DMS153 treated with DMSO at 0.1 percent for 48 hours (cell line): ENCODE results near the gene NMT1.
"Not testable (repeated sequence)": the region's sequence is repeated elsewhere in the genome, so short reads cannot be mapped to it uniquely, and the experiment has no call there.

Experiments
- DNase-seq: peaks from one replicate; lab custom pipeline; 2025; ENCODE audit not compliant: unreplicated experiment; lab: John Stamatoyannopoulos, UW

Gene NMT1

GRCh38 chr17:45117848-45118646 is 56.9 kb downstream of the NMT1 start:
- DNase-seq = no peak

DNA sequence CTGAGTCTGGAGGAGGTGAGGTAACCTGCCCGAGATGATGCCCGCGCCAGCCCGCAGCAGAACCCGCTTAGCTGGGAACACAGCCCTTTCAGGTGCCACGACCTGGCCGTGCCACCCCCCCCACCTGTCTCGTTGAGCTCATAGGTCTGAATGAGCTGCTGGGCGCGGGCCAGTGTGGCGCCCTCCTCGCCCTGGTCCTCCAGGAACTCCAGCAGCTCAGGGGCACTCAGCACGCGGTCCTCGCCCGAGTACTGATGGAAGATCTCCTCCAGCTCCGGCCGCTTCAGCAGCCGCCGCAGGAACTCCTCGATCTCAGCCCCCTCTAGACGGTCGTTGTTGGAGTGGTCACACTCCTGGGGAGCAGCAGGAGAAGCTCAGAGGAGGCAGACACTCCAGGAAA is 57.6 kb downstream of the NMT1 start:
- no peak for DNase-seq

- no peak for DNase-seq
Measured at GRCh38 chr17:45119964-45120363, 58.8 kb downstream of the NMT1 start.

DNA sequence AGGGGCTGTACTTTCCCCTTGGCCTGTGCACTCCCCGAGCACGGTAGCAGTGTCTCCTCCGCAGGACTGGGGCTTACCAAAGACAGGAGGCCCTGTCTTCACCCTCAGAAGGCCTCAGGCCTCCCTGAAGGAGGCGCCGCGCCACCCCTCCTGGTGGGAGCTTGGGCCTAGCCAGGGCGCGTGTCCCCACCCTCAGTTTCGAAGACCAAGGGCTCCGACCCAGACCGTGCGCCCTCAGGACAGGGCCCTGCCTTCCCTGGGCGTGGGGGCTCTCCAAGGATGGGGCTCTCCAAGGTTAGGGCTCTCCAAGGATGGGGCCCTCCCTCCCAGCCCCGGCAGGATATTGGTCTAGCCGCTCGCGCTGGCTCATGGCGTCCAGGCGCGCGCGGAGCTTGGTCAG is 59.4 kb downstream of the NMT1 start:
- DNase-seq = no peak

DNA sequence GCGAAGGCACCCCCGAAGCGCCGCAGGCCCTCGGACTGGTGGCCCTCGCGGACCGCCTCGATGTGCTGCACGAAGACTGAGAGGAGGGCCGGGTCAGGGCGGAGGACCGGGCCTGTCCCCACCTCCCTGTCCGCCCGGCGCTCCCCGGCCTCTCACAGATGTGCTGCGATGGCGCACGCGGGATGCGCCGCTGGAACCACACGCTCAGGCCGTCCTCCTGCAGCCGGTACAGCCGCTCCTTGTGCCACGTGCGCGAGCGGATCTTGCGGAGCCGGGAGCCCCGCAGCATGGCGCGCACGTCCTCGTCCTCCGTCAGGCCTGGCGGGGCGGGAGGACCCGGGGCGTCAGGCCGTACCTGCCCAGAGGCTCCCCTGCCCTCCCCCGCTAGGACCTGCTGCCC is 59.9 kb downstream of the NMT1 start:
- no peak for DNase-seq

- no peak for DNase-seq
Measured at GRCh38 chr17:45123076-45123770, 62.1 kb downstream of the NMT1 start.

DNA sequence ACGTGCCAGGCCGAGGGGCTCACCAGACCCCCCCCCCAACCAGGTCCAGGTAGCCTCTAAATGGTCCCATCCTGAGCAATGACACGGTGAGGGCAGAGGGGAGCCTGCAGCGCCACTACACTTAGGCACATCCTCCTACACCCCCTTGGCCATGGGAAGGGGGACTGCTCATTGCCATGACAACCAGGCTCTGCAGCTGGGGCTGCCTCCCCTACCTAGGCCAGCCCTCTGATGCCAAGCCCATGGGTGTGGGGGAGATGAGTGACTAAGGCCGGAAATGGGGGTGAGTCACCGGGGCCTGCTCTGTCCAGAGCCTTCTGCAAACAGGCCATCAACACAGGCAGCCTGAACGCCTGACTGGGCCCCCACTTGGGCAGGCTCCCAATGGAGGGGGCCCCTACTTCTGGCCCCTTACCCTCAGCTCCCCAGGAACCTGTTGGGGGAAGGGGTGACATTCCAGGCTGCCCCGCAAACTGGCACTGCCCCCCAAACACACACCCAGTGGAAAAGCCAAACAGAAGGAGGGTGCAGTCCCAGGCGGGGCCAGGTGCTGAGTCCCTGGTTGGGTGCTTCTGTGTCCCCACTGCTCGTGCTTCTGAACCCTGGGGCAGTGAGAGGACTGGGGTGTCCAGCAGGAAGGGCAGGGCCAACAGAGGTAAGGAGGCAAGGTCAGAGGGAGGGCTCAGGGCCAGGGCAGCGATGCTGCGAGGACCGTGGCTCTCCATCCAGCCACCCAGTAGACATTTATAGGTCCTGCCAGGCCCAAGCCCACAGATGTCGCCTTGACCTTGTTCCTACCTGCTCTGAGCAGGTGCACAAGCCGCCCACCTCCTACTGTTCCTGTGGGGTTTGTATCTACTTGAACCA is 63.0 kb downstream of the NMT1 start:
- no peak for DNase-seq

DNA sequence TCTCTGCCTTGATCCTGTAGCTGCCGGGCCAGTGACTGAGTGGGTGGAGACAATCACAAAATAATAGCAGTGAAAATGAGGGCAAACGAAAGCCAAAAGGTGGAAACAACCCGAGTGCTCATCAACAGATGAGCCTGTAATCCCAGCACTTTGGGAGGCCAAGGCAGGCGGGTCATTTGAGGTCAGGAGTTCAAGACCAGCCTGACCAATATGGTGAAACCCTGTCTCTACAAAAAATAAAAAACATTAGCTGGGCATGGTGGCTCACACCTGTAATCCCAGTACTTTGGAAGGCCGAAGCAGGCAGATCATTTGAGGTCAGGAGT is 63.6 kb downstream of the NMT1 start:
- not testable (repeated sequence) for DNase-seq

- no peak for DNase-seq
Measured at GRCh38 chr17:45125509-45125908, 64.4 kb downstream of the NMT1 start.

GRCh38 chr17:45127207-45127547 is 66.1 kb downstream of the NMT1 start:
- DNase-seq = no peak

GRCh38 chr17:45127548-45128300 is 66.6 kb downstream of the NMT1 start:
- no peak for DNase-seq

DNA sequence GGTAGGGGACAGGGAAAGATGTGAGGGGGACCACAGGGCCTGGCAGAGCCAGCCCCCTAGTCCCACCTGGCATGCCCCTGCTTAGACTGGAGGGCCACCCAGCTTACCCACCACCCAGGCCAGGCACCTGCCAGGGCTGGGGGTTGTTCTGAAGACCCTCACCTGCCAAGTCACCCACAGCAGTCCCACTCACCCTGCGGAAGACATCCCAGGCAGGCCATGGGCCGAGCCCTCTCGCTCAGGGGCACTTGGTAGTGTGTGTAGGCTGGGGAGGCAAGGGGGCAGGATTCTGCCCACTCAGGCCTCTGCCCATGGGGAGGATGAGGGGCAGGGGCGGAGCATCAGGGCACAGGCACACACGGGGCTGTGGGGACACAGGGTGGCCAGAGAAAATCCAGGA is 67.2 kb downstream of the NMT1 start:
- no peak for DNase-seq

DNA sequence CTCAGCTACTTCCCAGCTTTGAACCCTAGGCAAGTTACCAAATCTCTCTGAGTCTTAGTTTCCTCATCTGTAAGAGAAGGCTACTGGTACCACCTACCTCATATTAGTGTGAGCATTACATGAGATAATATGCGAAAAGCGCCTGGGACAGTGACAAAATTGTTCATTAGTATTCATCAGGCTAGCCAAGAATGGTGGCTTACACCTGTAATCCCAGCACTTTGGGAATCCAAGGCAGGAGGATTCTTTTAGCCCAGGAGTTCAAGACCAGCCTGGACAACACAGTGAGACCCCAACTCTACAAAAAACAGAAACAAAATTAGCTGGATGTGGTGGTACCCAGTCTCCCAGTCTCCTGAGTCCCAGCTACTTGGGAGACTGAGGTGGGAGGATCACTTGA is 67.9 kb downstream of the NMT1 start:
- DNase-seq = no peak

DNA sequence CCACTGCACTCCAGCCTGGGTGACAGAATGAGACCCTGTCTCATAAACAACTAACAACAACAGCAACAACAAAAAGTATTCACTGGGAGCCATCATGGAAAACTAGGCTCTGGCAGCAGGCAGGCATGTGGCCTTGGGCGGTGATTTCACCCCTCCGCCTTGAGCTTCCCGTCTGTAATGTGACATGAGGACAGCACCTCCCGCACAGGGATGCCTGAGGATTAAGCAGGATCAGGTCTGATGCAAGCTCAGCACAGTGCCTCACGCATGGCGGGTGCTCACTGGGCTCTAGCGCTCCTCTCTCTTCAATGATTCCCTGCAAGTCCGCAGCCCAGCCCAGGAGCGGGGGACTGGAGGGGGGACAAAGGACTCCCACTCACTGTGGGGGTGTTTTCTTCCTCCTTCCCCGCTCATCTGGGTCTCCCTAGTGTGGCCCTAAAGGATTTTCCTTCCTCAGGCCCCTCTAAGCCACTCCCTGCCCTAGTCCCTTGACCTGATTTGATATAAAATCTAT is 68.4 kb downstream of the NMT1 start:
- DNase-seq = no peak

DNA sequence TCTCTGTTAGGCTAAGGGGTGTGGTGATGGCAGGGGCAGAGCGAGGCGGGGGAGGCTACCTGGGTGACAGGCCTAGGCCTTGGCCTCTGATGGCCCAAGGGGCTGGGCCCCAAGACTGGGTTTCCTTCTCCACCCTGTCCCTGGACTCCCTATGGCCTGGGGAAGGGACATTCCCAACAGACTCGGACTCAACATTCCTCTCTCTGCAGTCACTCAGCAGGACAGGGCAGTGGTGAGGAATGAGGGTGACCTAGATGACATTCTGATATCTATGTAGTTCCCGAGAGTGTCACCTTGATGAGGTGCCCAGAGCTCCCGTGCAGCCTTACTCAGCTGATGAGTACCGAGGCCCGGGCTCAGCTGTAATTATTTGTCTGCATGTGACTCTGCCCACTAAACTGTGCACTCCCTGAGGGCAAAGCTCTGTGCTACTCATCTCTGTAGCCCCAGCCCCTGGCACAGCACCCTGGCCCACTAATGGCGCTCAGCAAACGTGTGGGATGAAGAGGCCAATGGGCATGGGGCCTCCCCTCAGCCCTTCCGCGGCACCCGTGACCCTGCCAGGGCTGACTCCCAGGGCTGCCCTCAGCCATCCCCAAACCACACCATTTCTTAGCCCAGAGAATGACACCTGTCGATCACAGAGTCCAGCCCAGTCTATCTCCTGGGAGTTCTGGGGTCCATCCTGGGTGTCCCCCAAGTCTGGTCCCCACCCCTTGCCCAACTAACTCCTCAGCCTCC is 69.0 kb downstream of the NMT1 start:
- no peak for DNase-seq

DNA sequence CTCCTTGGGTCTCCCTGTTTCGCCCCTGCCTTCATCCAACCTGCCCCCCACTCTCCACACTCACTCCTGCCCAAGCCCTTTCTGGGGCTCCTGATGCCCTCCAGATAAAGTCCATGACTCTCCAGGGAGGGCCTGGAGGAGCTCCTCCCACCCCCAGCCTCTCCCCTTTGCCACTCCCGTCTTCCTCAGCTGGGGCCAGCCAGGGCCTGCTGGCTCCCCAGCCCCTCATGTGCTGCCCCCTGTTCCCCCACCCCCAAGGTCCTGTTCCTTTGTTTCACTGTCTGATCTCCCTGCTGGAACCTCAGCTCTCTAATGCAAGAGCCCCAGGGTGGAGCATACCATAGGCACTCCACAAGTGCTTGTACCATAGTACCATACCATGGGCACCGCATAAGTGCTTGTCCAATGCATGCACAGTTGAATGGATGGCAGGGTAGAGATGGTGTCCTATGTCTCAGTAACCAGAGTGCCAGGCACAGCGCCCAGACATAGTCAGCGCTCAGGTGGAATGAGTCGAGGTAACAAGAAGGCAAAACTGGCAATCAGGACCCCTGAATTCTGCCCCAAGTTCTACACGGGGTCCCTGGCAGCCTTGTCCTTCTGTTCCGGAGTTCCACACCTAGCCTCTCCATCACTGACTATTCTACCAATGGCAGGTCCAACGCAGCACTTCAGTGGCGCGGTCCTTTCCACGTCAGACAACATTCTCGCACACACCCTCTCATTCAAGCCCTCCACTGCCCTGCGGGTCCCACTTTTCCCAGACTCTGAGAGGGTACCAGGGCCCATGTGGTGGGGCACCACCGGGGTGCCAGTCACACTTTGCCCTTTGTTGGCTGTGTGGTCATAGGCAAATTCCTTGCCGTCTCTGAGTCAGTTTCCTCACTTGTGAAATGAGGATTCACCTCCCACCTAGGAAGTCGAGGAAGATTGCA is 69.8 kb downstream of the NMT1 start:
- no peak for DNase-seq

- no peak for DNase-seq
Measured at GRCh38 chr17:45131616-45132319, 70.7 kb downstream of the NMT1 start.

- no peak for DNase-seq
Measured at GRCh38 chr17:45132320-45132571, 71.1 kb downstream of the NMT1 start, which contains the start of gene PLCD3. Gene PLCD3 (minus strand): TSS chr17:45132515. CDS start chr17:45132410, 105 bp downstream.
